ENCODE data around the gene KDF1. TPM values are rescaled to one million over a fixed set of nuclear protein-coding genes. Genes with fewer than 3 reads are reported as not detected.

The KDF1 gene
- total RNA-seq, 3 donors from 2014 or later, result 10.1 to 27.0 (median 20.4) TPM

GRCh38 chr1:26912147-26912490 lies 48.1 kb downstream of the KDF1 start:
- Histone ChIP-seq H3K9me3 (no peaks in the 10 kb centered on the region), H3K4me1 (ENCODE audit: low read depth) (peaks cover 28% of the 10 kb centered on the region), H3K4me3 (no peak overlapping the region), H3K36me3 (ENCODE audit: low read depth) (no peaks in the 10 kb centered on the region)
- ATAC-seq (no peak), DNase-seq (no peak)
- TF ChIP-seq CTCF (IDR thresholded peaks at IDR 0.05), result no peak
- intact Hi-C loops (cut with DNase I, micrococcal nuclease), result no loop called here

- DNase-seq (peak in 1 of 3 donors; percentile 54), ATAC-seq (no peak)
- intact Hi-C loops (cut with DNase I, micrococcal nuclease), result no loop called here
- Histone ChIP-seq H3K36me3 (ENCODE audit: low read depth) (no peaks in the 10 kb centered on the region), H3K4me1 (ENCODE audit: low read depth) (peaks cover 28% of the 10 kb centered on the region), H3K9me3 (no peaks in the 10 kb centered on the region), H3K4me3 (no peak overlapping the region)
- no peak for TF ChIP-seq CTCF (IDR thresholded peaks at IDR 0.05)
Measured at GRCh38 chr1:26911399-26912146, 48.7 kb downstream of the KDF1 start.

GRCh38 chr1:26910343-26911160 lies 49.7 kb downstream of the KDF1 start:
- DNase-seq (peak in 1 of 3 donors; percentile 42), ATAC-seq (peak; percentile 39)
- Histone ChIP-seq H3K4me3 (no peak overlapping the region), H3K9me3 (no peaks in the 10 kb centered on the region), H3K4me1 (ENCODE audit: low read depth) (peaks cover 28% of the 10 kb centered on the region), H3K36me3 (ENCODE audit: low read depth) (no peaks in the 10 kb centered on the region)
- intact Hi-C loops (cut with DNase I, micrococcal nuclease), result no loop called here
- TF ChIP-seq CTCF (IDR thresholded peaks at IDR 0.05), result no peak

- no peak for ATAC-seq
- H3K4me1 ChIP-seq (ENCODE audit: low read depth), result peaks cover 25% of the 10 kb centered on the region
- no peak overlapping the region for H3K4me3 ChIP-seq
- no peaks in the 10 kb centered on the region for H3K9me3 ChIP-seq
- no peak for DNase-seq
- TF ChIP-seq CTCF (IDR thresholded peaks at IDR 0.05), result no peak
- intact Hi-C loops (cut with DNase I, micrococcal nuclease), result no loop called here
- no peaks in the 10 kb centered on the region for H3K36me3 ChIP-seq (ENCODE audit: low read depth)
Measured at GRCh38 chr1:26909951-26910342, 50.3 kb downstream of the KDF1 start.

GRCh38 chr1:26907071-26907917 lies 53.0 kb downstream of the KDF1 start:
- no peaks in the 10 kb centered on the region for H3K9me3 ChIP-seq
- ATAC-seq (peak; percentile 65), DNase-seq (no peak)
- peaks cover 11% of the 10 kb centered on the region for H3K4me1 ChIP-seq (ENCODE audit: low read depth)
- no peak for TF ChIP-seq CTCF (IDR thresholded peaks at IDR 0.05)
- H3K4me3 ChIP-seq, result no peak overlapping the region
- no peaks in the 10 kb centered on the region for H3K36me3 ChIP-seq (ENCODE audit: low read depth)
- intact Hi-C loops (cut with DNase I, micrococcal nuclease), result no loop called here

Data from mucosa of descending colon (tissue), 3 donors.